HCT116 (cell line): ENCODE data around the gene CDH13. TPM values are rescaled to one million over a fixed set of nuclear protein-coding genes. Genes with fewer than 3 reads are reported as not detected.

ENCODE experiments used
- ATAC-seq: fragments of 200-7000 bp; cut with Tn5 transposase; 2 replicates; pipeline ENCODE4 v1.9.1; 2020; ENCODE audit warnings: mild to moderate bottlenecking, moderate library complexity
- BruUV-seq: library from RNA; stranded (reverse); fragments of 400-500 nt; replicated peaks from 2 replicates; lab custom pipeline; 2021; lab: Mats Ljungman, UMichigan
- CTCF ChIA-PET: fragments of 300-600 bp; sonication (Branson Sonifier 250); formaldehyde crosslinking; loops from one replicate; lab custom pipeline; 2021; ENCODE audit warnings: antibody characterized with exemption; lab: Charles Lee
- POLR2A ChIA-PET: fragments of 300-600, 350-600 bp; sonication (Branson Sonifier 250); formaldehyde crosslinking; loops from one replicate; lab custom pipeline; 2021; ENCODE audit warnings: antibody characterized with exemption; lab: Charles Lee
- RAD21 ChIA-PET, 2 experiments: fragments of 300-600 bp; sonication (Branson Sonifier 250); formaldehyde crosslinking; loops; one replicate each; lab custom pipeline; 2023; ENCODE audit warnings: low total read pairs in 2 of 2; ENCODE audit not compliant: uncharacterized antibody in 2 of 2, unreplicated experiment in 2 of 2, low non-redundant PET in 1 of 2; lab: Charles Lee
- DNase-seq: peaks from one replicate; pipeline ENCODE4 v3.0.0-alpha.2; 2010; ENCODE audit warnings: low read depth, low spot score
- H2AFZ ChIP-seq: fragments of 200-600 bp; shearing (Covaris generic), sonication (generic); 2 replicates; pipeline ENCODE4 v1.6.1; 2017; ENCODE audit warnings: low read depth, mixed run types, mixed read lengths, antibody characterized with exemption, low read length; ENCODE audit not compliant: poor library complexity, severe bottlenecking
- H3K27ac ChIP-seq: 2 replicates; pipeline ENCODE4 v1.5.1; 2012; ENCODE audit warnings: low read depth, low read length
- H3K27me3 ChIP-seq: fragments of 200-600 bp; sonication (generic); 2 replicates; pipeline ENCODE4 v1.6.1; 2016; ENCODE audit warnings: mixed run types, low read length, mixed read lengths; ENCODE audit not compliant: insufficient read depth
- H3K36me3 ChIP-seq, 2 experiments: fragments of 200-500 bp in 1 of 2; fragments of 200-600 bp in 1 of 2; sonication (Bioruptor generic) in 1 of 2; sonication (generic) in 1 of 2; 2 replicates each; pipeline versions ENCODE4 v1.5.1 to v1.6.1; 2014 to 2016; ENCODE audit warnings: low read length in 2 of 2, inconsistent platforms in 1 of 2, mixed read lengths in 1 of 2, mixed run types in 1 of 2; ENCODE audit not compliant: insufficient read depth in 2 of 2, control insufficient read depth in 1 of 2
- H3K4me1 ChIP-seq, 2 experiments: fragments of 200-600 bp in 1 of 2; sonication (generic) in 1 of 2; 2 replicates each; pipeline versions ENCODE4 v1.5.1 to v1.6.1; 2012 to 2017; ENCODE audit warnings: low read length in 2 of 2, inconsistent platforms in 1 of 2, mild to moderate bottlenecking in 1 of 2, mixed read lengths in 1 of 2, mixed run types in 1 of 2, moderate library complexity in 1 of 2; ENCODE audit not compliant: insufficient read depth in 2 of 2, control insufficient read depth in 1 of 2
- H3K4me2 ChIP-seq: fragments of 200-600 bp; sonication (generic); 2 replicates; pipeline ENCODE4 v1.6.1; 2017; ENCODE audit warnings: mixed run types, low read length, mixed read lengths
- H3K4me3 ChIP-seq, 2 experiments: fragments of 200-600 bp in 1 of 2; sonication (generic) in 1 of 2; replicated peaks in 1 of 2; 2 replicates each; pipeline ENCODE4 v1.5.1; 2011 to 2016; ENCODE audit warnings: low read length in 2 of 2, control low read depth in 1 of 2, low read depth in 1 of 2, mild to moderate bottlenecking in 1 of 2, mixed read lengths in 1 of 2, mixed run types in 1 of 2
- H3K79me2 ChIP-seq: fragments of 200-600 bp; sonication (generic); 2 replicates; pipeline ENCODE4 v1.6.1; 2017; ENCODE audit warnings: mild to moderate bottlenecking, mixed run types, low read length, moderate library complexity, mixed read lengths; ENCODE audit not compliant: insufficient read depth
- H3K9ac ChIP-seq: fragments of 200-600 bp; sonication (generic); 2 replicates; pipeline ENCODE4 v1.6.1; 2016; ENCODE audit warnings: low read length, mixed read lengths
- H3K9me2 ChIP-seq: fragments of 200-600 bp; sonication (generic), shearing (Covaris generic); 2 replicates; pipeline ENCODE4 v1.6.1; 2017; ENCODE audit warnings: mixed run types, mild to moderate bottlenecking, moderate library complexity; ENCODE audit not compliant: insufficient read depth
- H3K9me3 ChIP-seq, 2 experiments: fragments of 200-500 bp in 1 of 2; fragments of 200-600 bp in 1 of 2; sonication (Bioruptor generic) in 1 of 2; sonication (generic) in 1 of 2; 2 replicates each; pipeline ENCODE4 v1.6.1; 2014 to 2017; ENCODE audit warnings: low read length in 2 of 2, mixed read lengths in 2 of 2, inconsistent platforms in 1 of 2, low read depth in 1 of 2, mild to moderate bottlenecking in 1 of 2, mixed run types in 1 of 2, moderate library complexity in 1 of 2; ENCODE audit not compliant: control insufficient read depth in 1 of 2, insufficient read depth in 1 of 2
- H4K20me1 ChIP-seq: fragments of 200-600 bp; sonication (generic), shearing (Covaris generic); 2 replicates; pipeline ENCODE4 v1.6.1; 2017; ENCODE audit warnings: mixed run types, mild to moderate bottlenecking, moderate library complexity; ENCODE audit not compliant: insufficient read depth
- CBX3 ChIP-seq: IDR thresholded peaks from 2 replicates; pipeline ENCODE4 v1.6.1; 2012; ENCODE audit warnings: low read depth
- CEBPB ChIP-seq: IDR thresholded peaks from 2 replicates; pipeline ENCODE4 v1.6.1; 2012; ENCODE audit warnings: low read depth
- EGR1 ChIP-seq: IDR thresholded peaks from 2 replicates; pipeline ENCODE4 v1.6.1; 2012; ENCODE audit warnings: low read depth
- ELF1 ChIP-seq: IDR thresholded peaks from 2 replicates; pipeline ENCODE4 v1.6.1; 2012; ENCODE audit warnings: low read depth, borderline replicate concordance
- EZH2 ChIP-seq: fragments of 200-600 bp; sonication (generic); IDR thresholded peaks from 2 replicates; pipeline ENCODE4 v1.6.1; 2017; ENCODE audit warnings: antibody characterized with exemption, mixed run types
- EZH2phosphoT487 ChIP-seq: fragments of 200-600 bp; IDR thresholded peaks from 2 replicates; pipeline ENCODE4 v1.6.1; 2018; ENCODE audit warnings: antibody characterized with exemption, borderline replicate concordance
- FOSL1 ChIP-seq: IDR thresholded peaks from 2 replicates; pipeline ENCODE4 v1.6.1; 2012; ENCODE audit warnings: low read depth
- POLR2A ChIP-seq: IDR thresholded peaks from 2 replicates; pipeline ENCODE4 v1.7.0; 2011; ENCODE audit warnings: borderline replicate concordance; ENCODE audit not compliant: insufficient read depth, insufficient read length; ENCODE audit errors: extremely low read depth
- POLR2AphosphoS5 ChIP-seq: IDR thresholded peaks from 2 replicates; pipeline ENCODE4 v1.6.1; 2011; ENCODE audit warnings: mild to moderate bottlenecking, low read depth, low read length, moderate library complexity
- SIN3A ChIP-seq: IDR thresholded peaks from 2 replicates; pipeline ENCODE4 v1.6.1; 2012; ENCODE audit warnings: low read depth
- SP1 ChIP-seq: IDR thresholded peaks from 2 replicates; pipeline ENCODE4 v1.6.1; 2012; ENCODE audit warnings: low read depth
- SRF ChIP-seq: IDR thresholded peaks from 2 replicates; pipeline ENCODE4 v1.6.1; 2012; ENCODE audit warnings: low read depth
- ZFX ChIP-seq: fragments of 450-650 bp; IDR thresholded peaks from 2 replicates; pipeline ENCODE4 v1.6.1; 2017
- intact Hi-C: fragments of 100-400 bp; cut with micrococcal nuclease; formaldehyde crosslinking; loops from 2 replicates; pipeline ENCODE4 v1.10.0; 2022
- total RNA-seq: library from RNA; stranded (reverse); gene quantifications from one replicate; pipeline ENCODE4 v1.2.1, GENCODE V29; 2021; ENCODE audit not compliant: unreplicated experiment
- TF ChIP-seq, protein P1 (sequence below): IDR thresholded peaks from 2 replicates; pipeline ENCODE4 v1.6.1; 2011; ENCODE audit warnings: mild to moderate bottlenecking, low read length, moderate library complexity; ENCODE audit not compliant: insufficient replicate concordance; ENCODE audit errors: extremely low read depth
- TF ChIP-seq, protein P2 (sequence below): IDR thresholded peaks from 2 replicates; pipeline ENCODE4 v1.6.1; 2012
- TF ChIP-seq, protein P3 (sequence below): IDR thresholded peaks from 2 replicates; pipeline ENCODE4 v1.6.1; 2012

CDH13 gene
- total RNA-seq, 1 experiment from 2014 or later = not detected

DNA sequence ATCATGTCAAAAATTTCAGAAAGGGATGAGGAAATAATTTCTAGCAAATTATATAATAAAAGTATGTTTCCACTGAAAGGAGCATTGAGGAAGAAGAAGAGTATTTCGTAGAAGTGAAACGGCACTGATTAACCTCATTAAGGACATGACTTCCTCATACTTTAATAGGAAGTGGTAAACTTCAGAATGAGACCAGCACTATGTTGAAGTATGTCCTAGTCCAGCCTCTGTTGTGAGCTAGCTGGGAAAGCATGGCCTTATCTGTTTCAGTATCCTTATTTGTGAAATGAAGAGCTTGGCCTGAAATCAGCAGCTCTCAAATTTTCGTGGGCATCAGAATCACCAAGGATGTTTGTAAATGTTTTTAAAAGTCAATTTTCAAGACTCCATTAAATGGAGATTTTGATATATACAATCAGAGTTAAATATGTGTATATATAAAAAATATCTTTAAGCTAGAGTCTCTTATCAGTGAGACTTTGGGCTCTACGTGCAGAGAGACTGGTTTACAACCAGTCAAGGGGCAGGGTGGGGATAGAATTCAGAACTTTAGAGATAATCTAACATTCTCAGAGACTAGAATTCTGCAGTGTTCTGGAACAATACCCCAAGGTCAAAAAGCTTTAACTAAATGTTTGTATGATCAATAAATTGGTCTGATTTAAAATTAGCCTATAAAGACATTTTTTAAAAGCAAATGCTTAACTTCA lies 365.4 kb downstream of the CDH13 start:
- ChIA-PET RAD21 (no interaction called here), CTCF (no interaction called here)
- ATAC-seq = no peak

DNA sequence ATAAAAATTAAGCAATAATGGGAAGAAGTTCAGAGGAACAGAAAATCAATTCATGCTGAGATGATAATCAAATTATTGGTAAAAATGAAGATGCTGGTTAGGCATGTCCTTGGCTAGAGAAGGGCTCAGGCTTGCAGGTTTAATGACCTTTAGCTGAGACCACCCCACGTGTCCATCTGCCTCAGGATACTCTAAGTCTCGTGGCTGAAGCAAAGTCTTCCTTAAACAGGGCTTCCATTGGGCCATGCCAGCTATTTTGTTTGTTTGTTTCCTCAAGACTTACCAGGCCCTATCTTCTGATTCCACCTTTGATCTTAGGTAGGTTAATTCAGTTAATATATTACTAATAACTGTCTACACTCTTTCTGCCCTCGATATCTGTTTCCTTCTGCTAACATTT lies 366.0 kb downstream of the CDH13 start:
- ChIA-PET CTCF (no interaction called here), POLR2A (no interaction called here)
- no peak for DNase-seq
- TF ChIP-seq, protein P1, sequence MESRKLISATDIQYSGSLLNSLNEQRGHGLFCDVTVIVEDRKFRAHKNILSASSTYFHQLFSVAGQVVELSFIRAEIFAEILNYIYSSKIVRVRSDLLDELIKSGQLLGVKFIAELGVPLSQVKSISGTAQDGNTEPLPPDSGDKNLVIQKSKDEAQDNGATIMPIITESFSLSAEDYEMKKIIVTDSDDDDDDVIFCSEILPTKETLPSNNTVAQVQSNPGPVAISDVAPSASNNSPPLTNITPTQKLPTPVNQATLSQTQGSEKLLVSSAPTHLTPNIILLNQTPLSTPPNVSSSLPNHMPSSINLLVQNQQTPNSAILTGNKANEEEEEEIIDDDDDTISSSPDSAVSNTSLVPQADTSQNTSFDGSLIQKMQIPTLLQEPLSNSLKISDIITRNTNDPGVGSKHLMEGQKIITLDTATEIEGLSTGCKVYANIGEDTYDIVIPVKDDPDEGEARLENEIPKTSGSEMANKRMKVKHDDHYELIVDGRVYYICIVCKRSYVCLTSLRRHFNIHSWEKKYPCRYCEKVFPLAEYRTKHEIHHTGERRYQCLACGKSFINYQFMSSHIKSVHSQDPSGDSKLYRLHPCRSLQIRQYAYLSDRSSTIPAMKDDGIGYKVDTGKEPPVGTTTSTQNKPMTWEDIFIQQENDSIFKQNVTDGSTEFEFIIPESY = no peak
- TF ChIP-seq, protein P2, sequence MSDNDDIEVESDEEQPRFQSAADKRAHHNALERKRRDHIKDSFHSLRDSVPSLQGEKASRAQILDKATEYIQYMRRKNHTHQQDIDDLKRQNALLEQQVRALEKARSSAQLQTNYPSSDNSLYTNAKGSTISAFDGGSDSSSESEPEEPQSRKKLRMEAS = no peak
- no peak for TF ChIP-seq EZH2phosphoT487
- TF ChIP-seq POLR2AphosphoS5 = no peak
- TF ChIP-seq SRF = no peak
- no peak for TF ChIP-seq SP1
- no peak for TF ChIP-seq CBX3
- TF ChIP-seq ELF1 = no peak
- TF ChIP-seq ZFX = no peak
- TF ChIP-seq, protein P3, sequence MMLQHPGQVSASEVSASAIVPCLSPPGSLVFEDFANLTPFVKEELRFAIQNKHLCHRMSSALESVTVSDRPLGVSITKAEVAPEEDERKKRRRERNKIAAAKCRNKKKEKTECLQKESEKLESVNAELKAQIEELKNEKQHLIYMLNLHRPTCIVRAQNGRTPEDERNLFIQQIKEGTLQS = no peak

More for the DNA sequence above, 365.4 kb downstream of the CDH13 start:
- TF ChIP-seq EZH2 (no peak), SIN3A (no peak), EGR1 (no peak), FOSL1 (no peak), SP1 (no peak), CEBPB (no peak), POLR2AphosphoS5 (no peak), POLR2A (no peak)
- TF ChIP-seq, protein P1 = no peak
- H3K27me3 ChIP-seq = no peaks in the 10 kb centered on the region
- H3K36me3 ChIP-seq = no peaks in the 10 kb centered on the region
- H3K4me1 ChIP-seq = no peaks in the 10 kb centered on the region
- no peak overlapping the region for H3K9ac ChIP-seq
- no peak overlapping the region for H3K4me3 ChIP-seq
- H3K9me2 ChIP-seq = no peaks in the 10 kb centered on the region
- H3K79me2 ChIP-seq = no peaks in the 10 kb centered on the region
- H3K27ac ChIP-seq = no peak overlapping the region
- peaks cover 18 to 41% of the 10 kb centered on the region in 2 experiments; a peak in 2 of 4 replicates for H3K9me3 ChIP-seq
- POLR2A ChIA-PET = no interaction called here
- DNase-seq = no peak
- intact Hi-C loops = no loop called here
- H3K4me2 ChIP-seq = no peak overlapping the region
- BruUV-seq = no TSS peak
- H4K20me1 ChIP-seq = no peaks in the 10 kb centered on the region
- H2AFZ ChIP-seq = no peak overlapping the region

More for the DNA sequence above, 366.0 kb downstream of the CDH13 start:
- H3K79me2 ChIP-seq = no peaks in the 10 kb centered on the region
- H2AFZ ChIP-seq = no peak overlapping the region
- RAD21 ChIA-PET = no interaction called here
- no TSS peak for BruUV-seq
- H3K4me1 ChIP-seq = no peaks in the 10 kb centered on the region
- ATAC-seq = no peak
- intact Hi-C loops = no loop called here
- no peaks in the 10 kb centered on the region for H4K20me1 ChIP-seq
- H3K4me3 ChIP-seq = no peak overlapping the region
- H3K27me3 ChIP-seq = no peaks in the 10 kb centered on the region
- H3K36me3 ChIP-seq = no peaks in the 10 kb centered on the region
- no peak overlapping the region for H3K27ac ChIP-seq
- H3K9ac ChIP-seq = no peak overlapping the region
- no peak overlapping the region for H3K4me2 ChIP-seq
- no peaks in the 10 kb centered on the region for H3K9me2 ChIP-seq
- H3K9me3 ChIP-seq = peaks cover 25 to 39% of the 10 kb centered on the region in 2 experiments; a peak in 2 of 4 replicates
